Hematopoietic multipotent progenitor cell treated with erythropoietin and hydrocortisone succinate and interleukin-3 and kit ligand, for 15 days (in vitro differentiated cells): ENCODE measurements around the gene ABCB6.
A peak's percentile ranks its signal among the peaks of the same experiment; 100 is the strongest.

Source experiments
- DNase-seq: peaks from one replicate; pipeline ENCODE4 v3.0.0-alpha.2; 2015; ENCODE audit warnings: low spot score

ABCB6 gene

GRCh38 chr2:219168932-219169331 lies 49.8 kb downstream of the ABCB6 start:
- no peak for DNase-seq

GRCh38 chr2:219168526-219168925 lies 50.2 kb downstream of the ABCB6 start:
- no peak for DNase-seq

GRCh38 chr2:219167997-219168396 lies 50.8 kb downstream of the ABCB6 start:
- no peak for DNase-seq

- DNase-seq: no peak
Observed at GRCh38 chr2:219165058-219165911, 53.5 kb downstream of the ABCB6 start.

GRCh38 chr2:219163156-219163555 lies 55.6 kb downstream of the ABCB6 start:
- DNase-seq: no peak

- no peak for DNase-seq
Observed at GRCh38 chr2:219161097-219161496, 57.7 kb downstream of the ABCB6 start.

- peak; percentile 92 for DNase-seq
Observed at GRCh38 chr2:219160186-219161017, 58.4 kb downstream of the ABCB6 start, which contains the start of gene NHEJ1. Gene NHEJ1, minus strand, starts transcription at chr2:219160815. Its CDS starts 2,453 bp downstream, at chr2:219158362.
